Measurements from ENCODE around the gene KCTD2.

GRCh38 chr17:75087558-75088453 is 40.8 kb downstream of the KCTD2 start, which contains the start of gene SLC16A5:
- TF ChIP-seq CTCF (IDR thresholded peaks at IDR 0.05) (no peak), POLR2A (IDR thresholded peaks at IDR 0.05) (no peak)

Measured in lower leg skin (tissue), 3 donors.